Measurements from ENCODE around the gene ATM. TPM values are rescaled to one million over a fixed set of nuclear protein-coding genes. Genes with fewer than 3 reads are reported as not detected.
"Not testable (repeated sequence)": the region's sequence is repeated elsewhere in the genome, so short reads cannot be mapped to it uniquely, and the experiment has no call there.

ATM gene
- total RNA-seq, 2 donors from 2014 or later: 128 to 134 TPM

- H3K9me3 ChIP-seq; H3K27me3 ChIP-seq; H3K36me3 ChIP-seq (replicated peaks in 1 of 2; ENCODE audit: insufficient read depth in 1 of 2, low read depth in 2 of 2); H3K4me3 ChIP-seq; H3K27ac ChIP-seq; H3K4me1 ChIP-seq; ATAC-seq; intact Hi-C loops (cut with DNase I): not testable (repeated sequence)
- 61 to 77% methylated on average over 2 of the region's 2 CpGs for WGBS, 2 donors
- peak; percentile 13 to 59 (median 20) for DNase-seq
- peak in 5 of 7 experiments; percentile 7 to 48 (median 24) for TF ChIP-seq CTCF (IDR thresholded peaks at IDR 0.05)
These were observed 194.7 kb downstream of the ATM start for GRCh38 chr11:108417551-108417950.

Small RNA genes lying within 50 kb of the gene (small RNA-seq; reads per million reads assigned to genes)
- gene RF00019: not detected

Other genes starting within 250 kb of the ATM start
- 10 to 100 TPM; 13.7 to 39.9 TPM for gene CUL5, start 214.2 kb upstream of the ATM start, total RNA-seq
- 10 to 100 TPM; 42.5 to 68.2 TPM for gene ACAT1, start 101.5 kb upstream of the ATM start, total RNA-seq
- gene NPAT, start 429 bp upstream of the ATM start, total RNA-seq: 10 to 100 TPM in 1 of 2 donors, 1 to 10 TPM in 1; 8.6 to 12.2 TPM
- gene C11orf65, start 244.5 kb downstream of the ATM start, total RNA-seq: 1 to 10 TPM; 1.3 to 1.6 TPM

All from body of pancreas (tissue), 4 donors.